ENCODE data around the gene RNF224.
A peak's percentile ranks its signal among the peaks of the same experiment; 100 is the strongest.

RNF224 gene

DNA sequence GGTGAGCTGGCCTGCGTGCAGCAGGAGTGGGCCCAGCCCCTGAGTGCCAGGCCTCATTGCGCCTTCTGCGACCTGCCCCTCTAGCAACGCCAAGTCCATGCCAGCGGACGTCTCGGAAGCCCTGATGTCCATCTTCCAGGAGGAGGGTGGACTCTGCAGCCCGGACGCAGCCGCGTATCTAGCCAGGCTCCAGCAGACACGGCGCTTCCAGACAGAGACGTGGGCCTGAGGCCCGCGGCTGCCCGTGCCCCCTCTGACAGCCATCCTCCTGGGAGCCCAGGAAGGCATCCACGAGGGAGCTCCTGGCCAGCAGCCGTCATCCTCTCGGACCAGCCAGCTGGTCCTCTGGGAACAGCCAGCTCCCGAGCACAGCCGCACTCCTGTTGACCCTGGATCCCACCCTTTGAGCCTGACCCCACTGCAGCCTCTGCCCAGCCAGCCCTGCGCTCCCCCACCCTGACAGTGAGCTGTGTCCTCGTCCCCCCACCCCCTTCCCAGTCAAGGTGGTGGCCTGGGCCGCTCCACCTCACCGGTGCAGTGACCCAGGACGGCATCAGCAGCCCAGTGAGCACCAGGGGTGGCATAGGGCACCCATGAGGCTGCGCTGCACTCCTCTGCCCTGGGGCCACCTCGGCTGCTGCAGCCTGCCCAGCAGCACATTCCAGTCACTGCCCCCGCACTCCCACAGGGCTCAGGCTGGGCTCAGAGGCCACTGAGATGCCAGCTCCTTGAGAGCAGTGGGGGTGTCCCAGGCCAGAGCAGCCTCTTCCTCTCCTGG, 10.9 kb upstream of the RNF224 start:
- DNase-seq = no peak

GRCh38 chr9:137217276-137218211, 9.8 kb upstream of the RNF224 start:
- DNase-seq = no peak

- DNase-seq = no peak
Measured at GRCh38 chr9:137218212-137218753, 9.0 kb upstream of the RNF224 start.

- DNase-seq = no peak
Measured at GRCh38 chr9:137218754-137219271, 8.5 kb upstream of the RNF224 start.

- no peak for DNase-seq
Measured at GRCh38 chr9:137219757-137220316, 7.5 kb upstream of the RNF224 start.

GRCh38 chr9:137220317-137221094, 6.8 kb upstream of the RNF224 start:
- DNase-seq = no peak

- DNase-seq = no peak
Measured at GRCh38 chr9:137221095-137221505, 6.2 kb upstream of the RNF224 start.

GRCh38 chr9:137221506-137222111, 5.7 kb upstream of the RNF224 start:
- DNase-seq = no peak

DNA sequence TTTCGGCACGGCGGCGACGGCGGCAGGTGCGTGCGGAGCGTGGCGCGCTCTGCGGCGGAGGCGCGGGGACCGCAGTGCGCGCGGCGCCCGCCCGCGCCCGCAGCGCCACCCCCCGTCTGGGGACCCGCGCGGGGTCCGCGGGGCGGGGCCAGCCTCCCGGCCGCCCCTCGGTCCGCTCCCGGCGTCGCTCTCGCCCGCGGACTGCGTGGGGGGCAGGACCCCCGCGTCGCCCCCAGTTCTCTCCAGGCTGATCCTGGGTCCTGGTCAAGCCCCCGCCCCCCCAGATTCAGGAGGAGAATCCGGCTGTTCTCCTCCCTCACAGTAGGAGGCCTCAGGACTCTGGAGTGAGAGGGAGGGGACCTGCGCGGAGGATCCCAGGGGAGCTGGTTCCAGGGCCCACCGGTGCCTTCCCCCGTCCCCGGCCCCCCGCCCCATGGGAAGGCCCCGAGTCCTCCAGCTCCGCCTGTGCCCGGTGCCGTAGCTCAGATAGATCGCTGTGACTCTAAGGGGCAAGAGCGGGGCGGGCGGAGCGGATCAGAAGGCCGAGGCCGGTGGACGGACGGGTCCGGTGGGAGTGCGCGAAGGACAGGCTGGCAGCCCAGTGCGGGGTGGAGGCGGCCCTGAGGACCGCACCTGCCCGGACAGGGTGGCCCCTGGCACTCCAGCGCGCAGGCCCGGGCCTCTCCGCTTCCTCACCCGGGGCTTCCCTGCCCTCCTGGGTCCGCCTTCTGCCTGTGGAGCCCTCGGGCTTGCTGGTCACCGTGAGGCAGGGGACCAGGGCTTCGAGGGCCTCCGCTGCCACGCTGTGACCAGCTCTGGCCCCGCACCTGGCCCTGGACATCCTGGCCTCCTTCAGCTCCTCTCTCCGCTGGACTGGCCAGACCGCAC, 4.9 kb upstream of the RNF224 start, which contains the start of gene RNF208:
Gene RNF208 (minus strand): TSS at position 51 of the 888 bp plus-strand sequence. CDS start 1,028 bp downstream, outside the sequence.
- no peak for DNase-seq

- DNase-seq = peak; percentile 96
Measured at GRCh38 chr9:137223078-137223970, 4.0 kb upstream of the RNF224 start.

- no peak for DNase-seq
Measured at GRCh38 chr9:137224830-137225694, 2.2 kb upstream of the RNF224 start, which contains the start of gene CYSRT1. Gene CYSRT1, plus strand, starts transcription at chr9:137225174. Its CDS starts 448 bp downstream, at chr9:137225622.

GRCh38 chr9:137225699-137226331, 1.5 kb upstream of the RNF224 start:
- DNase-seq = no peak

GRCh38 chr9:137226338-137227053, 806 bp upstream of the RNF224 start:
- no peak for DNase-seq

GRCh38 chr9:137227853-137228505, 677 bp downstream of the RNF224 start:
- no peak for DNase-seq

DNA sequence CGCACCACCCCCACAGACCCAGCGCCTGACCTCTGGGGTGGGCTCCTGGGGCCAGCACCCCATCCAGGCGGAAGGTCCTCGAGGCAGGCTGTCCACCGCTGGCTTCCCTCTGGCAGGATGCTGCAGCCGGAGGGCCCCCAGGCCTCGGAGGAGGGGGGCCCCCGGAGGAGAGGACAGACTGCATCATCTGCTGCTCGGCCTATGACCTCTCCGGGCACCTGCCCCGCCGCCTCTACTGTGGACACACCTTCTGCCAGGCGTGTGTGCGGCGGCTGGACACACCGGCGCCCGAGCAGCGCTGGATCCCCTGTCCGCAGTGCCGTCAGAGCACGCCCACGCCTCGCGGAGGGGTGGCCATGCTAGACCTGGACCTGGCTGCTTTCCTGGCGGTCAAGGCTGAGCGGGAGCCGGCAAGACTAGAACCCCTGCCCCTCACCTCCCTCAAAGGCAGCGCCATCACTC, 1.2 kb downstream of the RNF224 start:
- no peak for DNase-seq

Data from activated CD4-positive, alpha-beta T cell treated with anti-CD3 and anti-CD28 coated beads, Interleukin-2, amount 50 U/mL, for 1 hour (primary cell).